ENCODE results near the gene UVSSA. TPM values are rescaled to one million over a fixed set of nuclear protein-coding genes. Genes with fewer than 3 reads are reported as not detected.

UVSSA gene
- total and polyA plus RNA-seq, 9 of the 15 experiments (the other 6 are each of a cell fraction or from before 2014, with no cell fraction given), result 0.21 to 14.6 (median 3.3) TPM

DNA sequence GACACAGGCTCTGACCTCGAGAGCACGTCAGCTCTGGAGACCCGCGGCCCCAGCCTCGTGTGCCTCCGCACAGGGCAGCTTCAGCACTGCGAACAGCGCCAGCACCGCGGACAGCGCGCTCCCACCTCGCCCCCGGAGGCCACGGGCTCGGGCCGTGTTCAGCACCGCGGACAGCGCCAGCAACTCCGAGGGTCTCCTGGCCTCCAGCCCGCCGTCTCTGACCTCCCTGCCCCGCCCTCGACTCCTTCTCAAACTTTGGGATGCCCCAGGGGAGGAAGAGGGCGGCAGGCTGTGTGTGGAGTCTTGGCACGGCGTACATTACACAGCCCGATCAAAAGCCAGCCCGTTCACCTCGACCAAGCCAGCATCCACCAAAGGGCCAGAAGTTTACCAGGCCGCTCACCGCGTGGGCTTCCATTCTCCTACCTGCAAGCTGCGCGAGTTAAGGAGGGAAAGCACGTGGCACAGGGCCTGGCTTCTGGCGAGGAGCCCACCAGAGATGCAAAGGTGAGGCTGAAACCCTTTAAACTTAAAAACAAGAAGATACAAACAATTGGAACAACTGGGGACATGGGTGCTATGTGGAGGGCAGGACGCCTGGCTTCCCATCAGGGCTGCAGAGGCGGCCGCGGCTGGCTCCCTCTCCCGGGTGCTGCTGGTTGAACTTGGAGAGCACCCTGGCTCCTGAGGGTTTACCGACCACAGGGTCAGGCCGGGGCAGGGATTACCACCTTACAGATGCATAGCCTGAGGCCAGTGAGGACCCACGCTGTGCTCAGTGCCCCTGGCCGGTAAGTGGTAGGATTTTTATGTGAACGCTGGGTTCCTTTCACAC lies 63.7 kb downstream of the UVSSA start (continued):
- TF ChIP-seq, protein P1, sequence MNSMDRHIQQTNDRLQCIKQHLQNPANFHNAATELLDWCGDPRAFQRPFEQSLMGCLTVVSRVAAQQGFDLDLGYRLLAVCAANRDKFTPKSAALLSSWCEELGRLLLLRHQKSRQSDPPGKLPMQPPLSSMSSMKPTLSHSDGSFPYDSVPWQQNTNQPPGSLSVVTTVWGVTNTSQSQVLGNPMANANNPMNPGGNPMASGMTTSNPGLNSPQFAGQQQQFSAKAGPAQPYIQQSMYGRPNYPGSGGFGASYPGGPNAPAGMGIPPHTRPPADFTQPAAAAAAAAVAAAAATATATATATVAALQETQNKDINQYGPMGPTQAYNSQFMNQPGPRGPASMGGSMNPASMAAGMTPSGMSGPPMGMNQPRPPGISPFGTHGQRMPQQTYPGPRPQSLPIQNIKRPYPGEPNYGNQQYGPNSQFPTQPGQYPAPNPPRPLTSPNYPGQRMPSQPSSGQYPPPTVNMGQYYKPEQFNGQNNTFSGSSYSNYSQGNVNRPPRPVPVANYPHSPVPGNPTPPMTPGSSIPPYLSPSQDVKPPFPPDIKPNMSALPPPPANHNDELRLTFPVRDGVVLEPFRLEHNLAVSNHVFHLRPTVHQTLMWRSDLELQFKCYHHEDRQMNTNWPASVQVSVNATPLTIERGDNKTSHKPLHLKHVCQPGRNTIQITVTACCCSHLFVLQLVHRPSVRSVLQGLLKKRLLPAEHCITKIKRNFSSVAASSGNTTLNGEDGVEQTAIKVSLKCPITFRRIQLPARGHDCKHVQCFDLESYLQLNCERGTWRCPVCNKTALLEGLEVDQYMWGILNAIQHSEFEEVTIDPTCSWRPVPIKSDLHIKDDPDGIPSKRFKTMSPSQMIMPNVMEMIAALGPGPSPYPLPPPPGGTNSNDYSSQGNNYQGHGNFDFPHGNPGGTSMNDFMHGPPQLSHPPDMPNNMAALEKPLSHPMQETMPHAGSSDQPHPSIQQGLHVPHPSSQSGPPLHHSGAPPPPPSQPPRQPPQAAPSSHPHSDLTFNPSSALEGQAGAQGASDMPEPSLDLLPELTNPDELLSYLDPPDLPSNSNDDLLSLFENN (IDR thresholded peaks at IDR 0.05; ENCODE audit: low read depth in 2 of 2, low read length in 2 of 2), result 0 out of 4 replicates have a peak, but pooled peaks of 1 of the 2 experiments have one; percentile 30
- TF ChIP-seq TEAD4 (IDR thresholded peaks at IDR 0.05; ENCODE audit: low read length) (0 out of 2 replicates have a peak, but pooled peaks have one; percentile 19), TEAD4 (CRISPR knock-in tag; IDR thresholded peaks at IDR 0.05; ENCODE audit: borderline replicate concordance) (peak; percentile 99), KAT7 (CRISPR knock-in tag; IDR thresholded peaks at IDR 0.05; ENCODE audit: borderline replicate concordance) (peak; percentile 100), TBL1XR1 (IDR thresholded peaks at IDR 0.05; ENCODE audit: low read length in 2 of 2) (no peak), CBFB (CRISPR knock-in tag; IDR thresholded peaks at IDR 0.05) (peak; percentile 98), NFIC (IDR thresholded peaks at IDR 0.05) (peak; percentile 46), SMARCA5 (IDR thresholded peaks at IDR 0.05) (no peak), BCL6 (CRISPR knock-in tag; IDR thresholded peaks at IDR 0.05) (peak; percentile 80; the same call in 1 of the 2 replicates), MIER1 (IDR thresholded peaks at IDR 0.05; ENCODE audit: low read depth) (peak; percentile 99), ZNF408 (CRISPR knock-in tag; IDR thresholded peaks at IDR 0.05; ENCODE audit: low read depth) (no peak), PTRF (tag; IDR thresholded peaks at IDR 0.05) (no peak), SP1 (CRISPR knock-in tag; IDR thresholded peaks at IDR 0.05) (peak; percentile 95), ARID2 (IDR thresholded peaks at IDR 0.05) (peak; percentile 60; the same call in 1 of the 2 replicates), ZZZ3 (IDR thresholded peaks at IDR 0.05) (no peak), PHB (CRISPR knock-in tag; IDR thresholded peaks at IDR 0.05) (no peak)
- TF ChIP-seq, protein P2, sequence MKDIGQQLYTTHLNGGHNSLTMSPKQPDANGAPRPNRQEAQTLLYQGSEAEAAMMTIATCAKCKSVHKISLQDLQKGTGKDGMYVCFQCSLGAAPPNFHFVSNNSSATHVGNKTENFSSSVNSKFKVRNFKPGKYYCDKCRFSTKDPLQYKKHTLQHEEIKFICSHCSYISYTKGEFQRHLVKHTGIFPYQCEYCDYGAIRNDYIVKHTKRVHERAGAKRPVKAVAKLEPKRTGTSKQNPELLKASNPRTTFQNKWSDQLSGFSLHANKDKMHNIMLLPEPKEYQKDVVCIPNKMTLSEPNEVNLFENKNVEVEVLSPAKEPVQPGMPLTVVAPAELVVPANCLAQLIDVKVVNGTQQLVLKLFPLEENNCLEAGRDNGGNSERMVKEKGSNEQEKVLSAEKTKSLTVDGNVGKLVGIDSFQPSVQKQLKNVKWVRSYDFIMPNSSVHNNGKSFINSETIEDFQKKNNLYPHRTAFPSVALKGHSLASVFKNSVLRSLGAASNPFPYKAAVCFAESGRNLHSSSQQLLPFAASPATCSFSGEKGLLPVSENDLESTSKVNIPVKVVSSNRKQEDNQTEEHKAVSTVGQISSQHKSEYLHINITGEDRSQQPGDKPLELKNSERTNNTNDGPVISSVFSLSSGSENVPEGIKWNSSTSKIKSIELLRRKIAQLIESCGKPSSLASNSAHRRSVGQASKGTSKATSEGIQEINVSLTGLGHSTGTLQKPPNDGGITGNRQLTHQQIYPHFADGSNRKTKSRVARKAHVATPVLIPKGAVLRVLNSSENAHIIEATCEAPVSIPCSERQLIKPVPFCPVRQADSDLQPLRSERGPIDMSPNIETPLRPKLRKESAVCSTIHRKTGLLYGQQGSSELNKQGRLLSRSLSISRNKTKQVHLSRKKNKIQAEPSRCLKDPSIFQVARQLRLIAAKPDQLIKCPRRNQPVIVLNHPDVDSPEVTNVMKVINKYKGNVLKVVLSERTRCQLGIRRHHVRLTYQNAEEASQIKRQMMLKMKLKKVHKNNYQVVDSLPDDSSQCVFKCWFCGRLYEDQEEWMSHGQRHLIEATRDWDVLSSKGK (CRISPR knock-in tag; IDR thresholded peaks at IDR 0.05), result no peak
- TF ChIP-seq, protein P3, sequence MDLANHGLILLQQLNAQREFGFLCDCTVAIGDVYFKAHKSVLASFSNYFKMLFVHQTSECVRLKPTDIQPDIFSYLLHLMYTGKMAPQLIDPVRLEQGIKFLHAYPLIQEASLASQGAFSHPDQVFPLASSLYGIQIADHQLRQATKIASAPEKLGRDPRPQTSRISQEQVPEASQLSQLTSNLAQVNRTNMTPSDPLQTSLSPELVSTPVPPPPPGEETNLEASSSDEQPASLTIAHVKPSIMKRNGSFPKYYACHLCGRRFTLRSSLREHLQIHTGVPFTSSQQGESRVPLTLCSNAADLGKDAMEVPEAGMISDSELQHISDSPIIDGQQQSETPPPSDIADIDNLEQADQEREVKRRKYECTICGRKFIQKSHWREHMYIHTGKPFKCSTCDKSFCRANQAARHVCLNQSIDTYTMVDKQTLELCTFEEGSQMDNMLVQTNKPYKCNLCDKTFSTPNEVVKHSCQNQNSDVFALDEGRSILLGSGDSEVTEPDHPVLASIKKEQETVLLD (IDR thresholded peaks at IDR 0.05), result no peak
- TF ChIP-seq, protein P4, sequence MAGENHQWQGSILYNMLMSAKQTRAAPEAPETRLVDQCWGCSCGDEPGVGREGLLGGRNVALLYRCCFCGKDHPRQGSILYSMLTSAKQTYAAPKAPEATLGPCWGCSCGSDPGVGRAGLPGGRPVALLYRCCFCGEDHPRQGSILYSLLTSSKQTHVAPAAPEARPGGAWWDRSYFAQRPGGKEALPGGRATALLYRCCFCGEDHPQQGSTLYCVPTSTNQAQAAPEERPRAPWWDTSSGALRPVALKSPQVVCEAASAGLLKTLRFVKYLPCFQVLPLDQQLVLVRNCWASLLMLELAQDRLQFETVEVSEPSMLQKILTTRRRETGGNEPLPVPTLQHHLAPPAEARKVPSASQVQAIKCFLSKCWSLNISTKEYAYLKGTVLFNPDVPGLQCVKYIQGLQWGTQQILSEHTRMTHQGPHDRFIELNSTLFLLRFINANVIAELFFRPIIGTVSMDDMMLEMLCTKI (IDR thresholded peaks at IDR 0.05; ENCODE audit: partially characterized antibody), result no peak

Measured in K562 (cell line).